ENCODE results near the gene LRRC55. TPM values are rescaled to one million over a fixed set of nuclear protein-coding genes. Genes with fewer than 3 reads are reported as not detected.

Gene LRRC55
- total and polyA plus RNA-seq, 9 of the 15 experiments (the other 6 are each of a cell fraction or from before 2014, with no cell fraction given), result not detected

- Histone ChIP-seq H3K4me3 (no peak overlapping the region), H3K36me3 (ENCODE audit: control insufficient read depth, insufficient read depth, low read length) (no peaks in the 10 kb centered on the region), H3K9me1 (ENCODE audit: control insufficient read depth, insufficient read depth, low read length) (no peaks in the 10 kb centered on the region), H3K27me3 (ENCODE audit: control insufficient read depth in 2 of 2, insufficient read depth in 2 of 2, low read length in 2 of 2) (no peaks in the 10 kb centered on the region), H3K9ac (ENCODE audit: insufficient read depth in 1 of 2, low read depth in 2 of 2, low read length in 2 of 2) (no peak overlapping the region; a peak in 1 of 4 replicates), H3K4me1 (replicated peaks in 1 of 2; ENCODE audit: control insufficient read depth in 2 of 2, insufficient read depth in 2 of 2, low read length in 2 of 2) (peaks cover 10 to 23% of the 10 kb centered on the region in 2 experiments; a peak in 4 of 5 replicates), H3K9me3 (replicated peaks; ENCODE audit: control insufficient read depth, insufficient read depth, low read depth, low read length) (no peaks in the 10 kb centered on the region), H3K4me2 (ENCODE audit: insufficient read depth, low read length) (no peak overlapping the region; the same call in 1 of the 2 replicates), H3K79me2 (ENCODE audit: control insufficient read depth, insufficient read depth, low read length) (no peaks in the 10 kb centered on the region), H3K27ac (ENCODE audit: extremely low read depth, low read depth, low read length) (no peak overlapping the region), H2AFZ (ENCODE audit: low read depth, low read length) (no peak overlapping the region; the same call in 1 of the 2 replicates), H4K20me1 (replicated peaks; ENCODE audit: control insufficient read depth, insufficient read depth, low read length) (no peaks in the 10 kb centered on the region)
- intact Hi-C loops (cut with micrococcal nuclease), result no loop called here
- CTCF ChIA-PET (ENCODE audit: low intra/inter-chr PET ratio), result interaction anchor here (0.8 kb wide), 1 partner anchor 13 kb away, joined by 3 read pairs; no protein-coding TSS in a partner anchor
- DNase-seq (ENCODE audit: extremely low read depth in 1 of 4, low spot score in 3 of 4) (peak in 2 of 4 experiments; percentile 28 to 60), ATAC-seq (peak; percentile 25), FAIRE-seq (no peak)
- POLR2A ChIA-PET, result interaction anchor here (1.1 kb wide), 1 partner anchor 104 kb away, joined by 3 read pairs; no protein-coding TSS in a partner anchor
- BruUV-seq (replicated peaks), result no TSS peak
- 6% methylated on average over 9 of the region's 9 CpGs for WGBS (ENCODE audit: insufficient coverage, low coverage, missing lambda C conversion rate)
- in situ Hi-C loops (cut with MboI), result no loop called here
- TF ChIP-seq NFE2 (IDR thresholded peaks at IDR 0.05; ENCODE audit: low read depth) (no peak), EHMT2 (IDR thresholded peaks at IDR 0.05) (no peak), CTBP1 (IDR thresholded peaks at IDR 0.05; ENCODE audit: borderline replicate concordance) (peak; percentile 99), ZC3H8 (IDR thresholded peaks at IDR 0.05) (no peak), NCOA1 (IDR thresholded peaks at IDR 0.05; ENCODE audit: low read depth) (0 out of 2 replicates have a peak, but pooled peaks have one; percentile 38), ZNF146 (CRISPR knock-in tag; IDR thresholded peaks at IDR 0.05; ENCODE audit: unreplicated experiment) (no peak), POLR2AphosphoS5 (IDR thresholded peaks at IDR 0.05; ENCODE audit: control insufficient read depth, insufficient read depth, low read depth, low read length) (no peak), CXXC5 (CRISPR knock-in tag; IDR thresholded peaks at IDR 0.05) (peak; percentile 55; the same call in 1 of the 2 replicates), PHB (CRISPR knock-in tag; IDR thresholded peaks at IDR 0.05) (no peak), SMARCE1 (IDR thresholded peaks at IDR 0.05) (peak; percentile 80), MTA1 (IDR thresholded peaks at IDR 0.05; ENCODE audit: borderline replicate concordance) (peak; percentile 88), TGIF2 (CRISPR knock-in tag; IDR thresholded peaks at IDR 0.05) (no peak), ZNF395 (CRISPR knock-in tag; IDR thresholded peaks at IDR 0.05) (no peak), STAT6 (CRISPR knock-in tag; IDR thresholded peaks at IDR 0.05) (no peak), PRDM10 (IDR thresholded peaks at IDR 0.05; ENCODE audit: partially characterized antibody) (no peak)
These were observed 37.0 kb upstream of the LRRC55 start for GRCh38 chr11:57144531-57145320.
